Measurements from ENCODE around the gene ANO1.

The ANO1 gene

GRCh38 chr11:70131606-70132190, 53.6 kb downstream of the ANO1 start:
- DNase-seq (ENCODE audit: extremely low spot score, insufficient read length, low read depth): no peak
- FAIRE-seq: no peak

GRCh38 chr11:70132641-70133040, 54.5 kb downstream of the ANO1 start:
- DNase-seq (ENCODE audit: extremely low spot score, insufficient read length, low read depth) (no peak), FAIRE-seq (no peak)

- no peak for FAIRE-seq
- DNase-seq (ENCODE audit: extremely low spot score, insufficient read length, low read depth): no peak
These were observed 55.7 kb downstream of the ANO1 start for GRCh38 chr11:70133771-70134335.

DNA sequence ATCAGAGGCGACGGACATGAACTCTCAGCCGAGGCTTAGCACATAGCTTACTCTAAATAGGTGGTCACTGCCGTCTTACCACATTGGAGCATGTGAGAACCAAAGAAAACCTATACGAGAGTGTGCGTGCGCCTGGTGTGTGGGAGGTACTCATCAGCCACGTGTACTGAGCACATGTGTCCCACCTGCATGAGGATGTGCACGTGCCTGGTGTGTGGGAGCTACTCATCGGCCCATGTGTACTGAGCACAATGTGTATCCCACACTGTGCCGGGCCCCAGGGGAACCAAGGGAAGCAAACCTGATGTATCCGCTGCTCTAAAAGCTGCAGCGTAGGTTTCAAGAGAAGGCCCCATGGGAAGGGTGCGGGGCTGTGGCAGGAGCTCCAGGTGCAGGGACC, 56.4 kb downstream of the ANO1 start:
- FAIRE-seq: no peak
- no peak for DNase-seq (ENCODE audit: extremely low spot score, insufficient read length, low read depth)

DNA sequence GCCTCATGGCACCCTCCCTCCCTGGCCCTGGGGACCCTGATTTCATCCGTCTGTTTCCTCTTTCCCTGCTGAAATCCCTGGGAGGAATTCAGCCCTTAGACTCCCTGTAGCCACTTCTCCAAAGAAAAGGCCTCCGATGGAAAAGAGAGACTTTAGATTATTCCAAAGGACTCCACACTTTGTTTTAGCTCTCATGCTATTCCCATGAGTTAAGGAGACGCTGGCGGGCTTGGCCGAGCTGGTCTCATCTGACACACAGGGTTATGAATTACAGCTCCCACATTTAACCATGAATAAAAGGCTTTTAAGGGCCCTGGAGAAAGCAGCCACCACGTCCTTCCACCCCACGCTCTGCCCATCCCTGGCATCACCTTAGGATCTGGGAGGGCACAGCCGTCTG, 57.0 kb downstream of the ANO1 start:
- no peak for DNase-seq (ENCODE audit: extremely low spot score, insufficient read length, low read depth)
- FAIRE-seq: no peak

DNA sequence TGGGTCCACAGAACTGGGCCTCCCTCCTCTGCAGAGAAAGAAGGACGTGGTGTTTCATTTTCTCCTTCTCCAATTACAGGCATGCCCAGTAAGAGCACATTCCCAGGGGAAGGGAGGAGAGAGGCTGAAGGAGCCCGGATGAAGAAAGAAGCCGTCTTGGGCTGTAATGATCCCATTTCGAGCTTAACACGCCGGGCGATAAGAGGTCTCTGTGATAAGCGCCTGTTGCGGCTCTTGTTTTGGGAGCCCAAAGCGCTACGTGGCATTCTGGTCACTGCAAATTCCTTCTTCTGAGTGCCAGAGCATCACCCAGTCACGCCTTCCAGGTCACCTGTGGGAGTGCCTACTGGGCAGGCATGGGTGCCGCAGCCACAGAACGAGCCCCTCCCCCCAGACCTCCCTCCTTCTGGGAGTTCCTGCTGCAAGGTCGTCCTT, 57.5 kb downstream of the ANO1 start:
- FAIRE-seq (no peak), DNase-seq (ENCODE audit: extremely low spot score, insufficient read length, low read depth) (no peak)

DNA sequence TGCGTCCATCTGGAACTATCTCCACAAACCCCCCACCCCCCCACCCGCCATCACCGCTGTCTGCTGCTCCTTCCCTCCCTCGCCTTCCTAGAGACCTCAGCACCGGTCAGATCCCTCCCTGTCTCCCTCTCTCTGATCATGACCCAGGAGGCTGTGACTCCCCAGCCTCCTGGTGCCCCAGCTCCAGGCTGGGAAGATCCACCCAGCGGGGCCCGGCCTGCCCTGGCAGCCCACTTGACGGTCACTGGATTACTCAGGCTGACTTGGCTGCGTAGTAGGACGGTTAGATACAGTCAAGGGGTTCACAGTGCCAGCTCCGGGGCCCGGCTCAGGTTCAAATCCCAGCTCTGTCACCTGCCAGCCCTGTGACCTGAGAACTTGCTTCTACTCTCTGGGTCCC, 59.3 kb downstream of the ANO1 start:
- no peak for DNase-seq (ENCODE audit: extremely low spot score, insufficient read length, low read depth)
- no peak for FAIRE-seq

DNA sequence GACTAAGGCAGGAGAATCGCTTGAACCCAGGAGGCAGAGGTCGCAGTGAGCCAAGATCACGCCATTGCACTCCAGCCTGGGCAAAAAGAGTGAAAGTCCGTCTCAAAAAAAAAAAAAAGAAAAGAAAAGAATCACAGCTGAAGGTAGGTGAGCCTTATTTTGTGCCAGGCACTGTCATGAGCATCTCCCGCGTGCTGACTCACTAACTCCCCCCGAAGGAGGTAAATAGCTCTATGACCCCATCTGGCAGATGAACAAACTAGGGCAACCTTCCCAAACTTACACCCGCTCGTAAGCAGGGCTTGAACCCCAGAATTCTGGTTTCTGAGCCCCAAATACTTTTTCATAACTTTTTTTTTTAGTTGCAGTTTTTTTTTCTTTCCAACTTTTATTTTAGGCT, 60.3 kb downstream of the ANO1 start:
- FAIRE-seq (no peak), DNase-seq (ENCODE audit: extremely low spot score, insufficient read length, low read depth) (no peak)

- DNase-seq (ENCODE audit: extremely low spot score, insufficient read length, low read depth) (no peak), FAIRE-seq (no peak)
These were observed 61.8 kb downstream of the ANO1 start for GRCh38 chr11:70139785-70140410.

DNA sequence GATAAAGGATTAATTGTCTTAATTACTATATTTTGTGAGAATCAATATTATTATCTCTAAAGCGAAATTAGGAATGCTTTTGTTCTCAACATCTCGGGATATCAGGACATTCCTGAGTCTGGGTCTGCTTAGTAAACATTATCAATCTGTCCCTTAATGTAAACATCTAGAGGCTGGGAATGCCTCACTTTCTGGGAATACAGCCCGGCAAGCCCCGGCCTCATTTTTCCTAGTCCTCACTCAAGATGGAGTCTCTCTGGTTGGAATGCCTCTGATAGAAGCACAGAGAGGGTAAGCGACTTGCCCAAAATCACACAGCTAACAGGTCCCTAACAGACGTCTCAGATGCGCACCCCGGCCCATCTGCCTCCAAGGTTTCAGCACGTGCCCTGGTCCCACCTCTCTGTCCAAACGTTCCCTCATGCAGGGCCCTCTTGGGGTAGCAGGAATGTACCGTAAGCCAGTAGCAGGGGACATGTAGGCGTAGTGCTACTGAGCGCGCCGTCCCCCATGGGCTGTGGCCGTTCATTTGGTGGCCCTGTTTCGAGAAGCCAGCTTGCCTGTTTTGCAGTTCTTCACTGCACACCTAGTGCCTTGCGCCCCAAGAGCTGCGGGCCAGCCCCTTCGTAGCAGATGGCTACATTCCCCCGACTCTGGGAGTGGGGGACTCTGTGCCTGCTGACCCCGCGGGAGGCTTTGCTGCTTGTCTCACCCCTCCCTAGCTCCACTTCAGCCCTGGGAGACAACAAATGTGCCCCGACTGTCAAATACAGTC, 62.8 kb downstream of the ANO1 start:
- DNase-seq (ENCODE audit: extremely low spot score, insufficient read length, low read depth): no peak
- FAIRE-seq: no peak

DNA sequence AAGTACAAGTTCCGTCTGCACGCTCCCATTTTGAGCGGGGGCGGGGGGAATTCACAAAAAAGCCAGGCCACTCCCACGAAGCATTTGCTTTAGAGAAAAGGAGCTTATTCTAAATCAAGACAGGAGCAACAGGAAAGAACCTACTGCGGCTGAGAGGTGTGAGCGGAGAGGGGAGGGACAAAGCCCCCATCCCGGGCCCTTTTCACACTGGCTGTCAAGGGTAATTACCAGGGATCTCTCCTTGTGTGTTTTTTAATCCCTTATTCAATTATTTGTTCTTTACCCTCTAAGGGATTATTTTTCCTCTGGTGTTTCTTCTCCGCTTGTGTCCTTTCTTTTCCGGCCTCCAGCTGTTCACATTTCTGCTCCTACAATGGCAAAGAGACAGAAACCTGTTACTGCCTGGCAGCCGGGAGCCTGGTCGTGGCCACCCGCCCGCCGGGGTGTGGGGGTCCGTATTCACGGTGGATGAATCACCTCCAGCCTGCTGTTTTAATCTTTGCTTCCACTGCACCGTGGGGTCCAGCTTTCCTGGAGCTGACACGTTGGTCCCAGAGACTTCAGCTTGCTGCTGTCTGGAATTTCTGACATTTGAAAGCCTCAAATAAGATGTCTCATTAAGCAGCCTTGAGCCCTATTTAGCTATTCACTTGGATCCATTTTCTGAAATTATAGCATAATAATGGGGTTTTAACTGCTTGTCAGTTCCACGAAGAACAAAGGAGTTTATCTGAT, 63.5 kb downstream of the ANO1 start:
- FAIRE-seq (no peak), DNase-seq (ENCODE audit: extremely low spot score, insufficient read length, low read depth) (no peak)

DNA sequence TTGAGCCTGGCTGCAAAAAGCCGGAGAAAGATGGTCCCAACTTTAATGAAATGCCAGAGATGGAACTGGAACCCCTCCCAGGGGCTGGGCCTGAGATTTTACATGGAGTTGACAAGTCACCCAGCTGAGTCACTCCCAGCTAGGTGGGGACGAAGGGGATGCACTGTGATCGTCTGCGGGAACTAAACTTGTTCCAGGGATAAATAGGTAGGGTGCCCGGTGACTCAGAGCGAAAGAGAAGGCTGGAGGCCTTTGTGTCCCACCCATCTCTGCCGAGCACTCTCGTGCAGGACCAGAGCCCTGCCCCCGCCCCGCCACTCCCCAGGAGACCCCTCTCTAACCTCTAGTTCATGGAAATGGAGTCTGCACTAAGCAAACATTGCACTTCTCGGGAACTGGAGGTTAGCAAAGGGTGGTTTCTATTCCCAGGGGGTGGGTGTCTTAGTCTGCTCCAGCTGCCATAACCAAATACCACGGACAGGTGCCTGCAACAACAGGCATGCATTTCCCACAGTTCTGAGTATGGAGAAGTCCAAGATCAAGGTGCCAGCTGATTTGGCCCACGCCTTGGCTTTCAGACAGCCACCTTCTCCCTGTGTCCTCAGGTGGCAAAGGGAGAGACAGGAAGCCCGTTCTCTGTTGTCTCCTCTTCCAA, 64.2 kb downstream of the ANO1 start:
- FAIRE-seq (no peak), DNase-seq (ENCODE audit: extremely low spot score, insufficient read length, low read depth) (no peak)

DNA sequence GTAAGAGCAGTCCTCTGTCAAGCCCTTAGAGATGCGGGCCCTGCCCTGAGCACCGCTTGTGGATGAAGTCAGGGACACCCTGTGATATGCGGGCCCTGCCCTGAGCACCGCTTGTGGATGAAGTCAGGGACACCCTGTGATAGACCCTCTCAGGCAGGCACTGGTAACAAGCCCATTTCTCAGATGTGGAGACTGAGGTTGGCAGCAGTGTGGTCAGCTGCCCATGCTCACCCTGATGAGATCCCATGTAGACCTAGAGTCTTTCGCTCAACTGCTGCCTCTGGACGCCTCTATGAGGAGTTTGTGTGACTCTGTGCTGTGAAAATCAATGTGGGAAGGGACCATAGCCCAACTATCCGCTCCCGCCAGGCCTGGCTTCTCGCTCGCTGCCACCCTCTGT, 66.1 kb downstream of the ANO1 start:
- FAIRE-seq (no peak), DNase-seq (ENCODE audit: extremely low spot score, insufficient read length, low read depth) (no peak)

GRCh38 chr11:70145071-70145470, 67.0 kb downstream of the ANO1 start:
- DNase-seq (ENCODE audit: extremely low spot score, insufficient read length, low read depth): no peak
- no peak for FAIRE-seq

DNA sequence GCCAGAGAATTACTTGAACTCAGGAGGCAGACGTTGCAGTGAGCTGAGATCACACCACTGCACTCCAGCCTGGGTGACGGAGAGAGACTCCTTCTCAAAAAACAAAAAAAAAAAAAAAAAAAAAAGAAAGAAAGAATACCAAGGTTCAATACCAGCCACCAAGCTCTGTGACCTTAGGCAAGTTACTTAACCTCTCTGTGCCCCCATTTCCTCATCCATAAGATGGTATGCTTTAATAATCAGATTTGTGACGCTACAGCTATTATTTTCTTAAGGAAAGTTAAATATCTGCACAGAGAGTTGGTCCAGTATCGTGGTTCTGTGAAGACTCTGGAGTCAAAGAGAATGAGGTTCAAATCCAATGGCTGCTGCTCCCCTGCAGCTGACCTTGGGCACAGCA, 67.7 kb downstream of the ANO1 start:
- no peak for FAIRE-seq
- no peak for DNase-seq (ENCODE audit: extremely low spot score, insufficient read length, low read depth)

- no peak for DNase-seq (ENCODE audit: extremely low spot score, insufficient read length, low read depth)
- FAIRE-seq: no peak
These were observed 68.2 kb downstream of the ANO1 start for GRCh38 chr11:70146299-70146698.

GRCh38 chr11:70146895-70147520, 68.9 kb downstream of the ANO1 start:
- DNase-seq (ENCODE audit: extremely low spot score, insufficient read length, low read depth): no peak
- FAIRE-seq: no peak

- DNase-seq (ENCODE audit: extremely low spot score, insufficient read length, low read depth): no peak
- FAIRE-seq: no peak
These were observed 69.6 kb downstream of the ANO1 start for GRCh38 chr11:70147668-70148067.

DNA sequence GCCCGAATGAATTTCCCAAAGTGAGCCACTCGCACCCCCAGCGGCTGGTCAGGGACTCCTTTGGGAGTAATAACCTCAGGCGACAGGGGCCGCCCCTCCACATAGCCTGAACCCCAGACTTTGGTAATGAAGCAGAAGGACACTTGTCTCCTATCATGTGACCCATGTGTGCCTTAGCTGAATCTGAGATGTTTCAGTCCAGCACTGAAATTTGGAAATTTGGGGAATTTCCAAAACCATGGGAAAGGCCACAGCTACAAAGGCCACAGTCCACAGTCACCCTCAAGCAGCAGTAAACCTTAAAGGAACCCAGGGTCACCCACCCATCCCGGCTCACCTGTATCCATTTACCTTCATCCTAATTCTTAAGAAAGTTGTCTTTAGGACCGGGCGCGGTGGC, 73.6 kb downstream of the ANO1 start:
- no peak for FAIRE-seq
- DNase-seq (ENCODE audit: extremely low spot score, insufficient read length, low read depth): no peak
